Measurements from ENCODE around the gene CD34. TPM values are rescaled to one million over a fixed set of nuclear protein-coding genes. Genes with fewer than 3 reads are reported as not detected.

The CD34 gene, protein sequence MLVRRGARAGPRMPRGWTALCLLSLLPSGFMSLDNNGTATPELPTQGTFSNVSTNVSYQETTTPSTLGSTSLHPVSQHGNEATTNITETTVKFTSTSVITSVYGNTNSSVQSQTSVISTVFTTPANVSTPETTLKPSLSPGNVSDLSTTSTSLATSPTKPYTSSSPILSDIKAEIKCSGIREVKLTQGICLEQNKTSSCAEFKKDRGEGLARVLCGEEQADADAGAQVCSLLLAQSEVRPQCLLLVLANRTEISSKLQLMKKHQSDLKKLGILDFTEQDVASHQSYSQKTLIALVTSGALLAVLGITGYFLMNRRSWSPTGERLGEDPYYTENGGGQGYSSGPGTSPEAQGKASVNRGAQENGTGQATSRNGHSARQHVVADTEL
- 54.6 TPM for total RNA-seq

GRCh38 chr1:207910591-207911354 lies at the start of gene CD34:
Gene CD34 (minus strand): TSS chr1:207911125. CDS start chr1:207911080, 45 bp downstream.

Other genes starting within 250 kb of the CD34 start
- gene CD46, start 159.1 kb downstream of the CD34 start, total RNA-seq: 164 TPM

All from camera-type eye (tissue), 1 donor.